Measurements from ENCODE around the gene ATP13A5.

- TF ChIP-seq CTCF (conservative IDR thresholded peaks at IDR 0.05 in 1 of 2, IDR thresholded peaks at IDR 0.05 in 1 of 2; ENCODE audit: extremely low read depth in 1 of 2, insufficient read depth in 1 of 2, low read depth in 1 of 2, low read length in 2 of 2) (no peak), EZH2 (IDR thresholded peaks at IDR 0.05; ENCODE audit: borderline replicate concordance, low read length) (no peak)
These were observed 9.8 kb upstream of the ATP13A5 start for GRCh38 chr3:193388361-193388760.

Data from mammary epithelial cell (primary cell).